Measurements from ENCODE around the gene GNG11. TPM values are rescaled to one million over a fixed set of nuclear protein-coding genes. Genes with fewer than 3 reads are reported as not detected.

The GNG11 gene
- 49.2 and 74.1 TPM in 2 replicates for total RNA-seq

GRCh38 chr7:93921607-93922566 is at the start of gene GNG11:
TSS of gene GNG11 (plus strand) at chr7:93921735. CDS start at chr7:93922138, 403 bp downstream.

DNA sequence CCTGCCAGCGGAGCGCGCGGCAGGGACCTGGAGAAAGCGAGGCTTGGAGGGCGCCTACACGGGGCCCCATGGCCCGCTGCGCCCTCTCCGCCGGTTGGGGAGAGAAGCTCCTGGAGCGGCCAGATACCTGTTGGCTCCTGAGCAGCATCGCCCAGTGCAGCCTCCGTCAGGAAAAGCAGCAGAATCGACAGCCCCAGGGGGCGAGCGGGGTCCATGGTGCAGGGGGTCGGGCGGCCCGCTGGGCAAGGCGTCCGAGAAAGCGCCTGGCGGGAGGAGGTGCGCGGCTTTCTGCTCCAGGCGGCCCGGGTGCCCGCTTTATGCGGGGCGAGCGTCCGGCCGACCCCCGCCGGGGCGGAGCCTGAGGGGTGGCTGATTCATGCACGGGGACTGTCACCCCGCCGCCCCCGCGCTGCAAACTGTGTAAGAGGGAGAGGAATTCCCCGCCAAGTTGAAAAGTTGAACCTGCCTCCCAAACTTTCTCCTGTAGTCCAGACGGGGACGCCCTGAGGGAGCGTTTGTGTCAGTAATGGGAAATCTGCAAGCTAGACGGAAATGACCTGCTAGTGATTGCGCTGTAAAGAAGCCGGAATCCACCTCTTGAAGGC is 31.0 kb upstream of the GNG11 start, which contains the start of gene TFPI2:
TFPI2 (minus strand) TSS at position 290 of the 605 bp plus-strand sequence; CDS start at position 215, 75 bp downstream.

DNA sequence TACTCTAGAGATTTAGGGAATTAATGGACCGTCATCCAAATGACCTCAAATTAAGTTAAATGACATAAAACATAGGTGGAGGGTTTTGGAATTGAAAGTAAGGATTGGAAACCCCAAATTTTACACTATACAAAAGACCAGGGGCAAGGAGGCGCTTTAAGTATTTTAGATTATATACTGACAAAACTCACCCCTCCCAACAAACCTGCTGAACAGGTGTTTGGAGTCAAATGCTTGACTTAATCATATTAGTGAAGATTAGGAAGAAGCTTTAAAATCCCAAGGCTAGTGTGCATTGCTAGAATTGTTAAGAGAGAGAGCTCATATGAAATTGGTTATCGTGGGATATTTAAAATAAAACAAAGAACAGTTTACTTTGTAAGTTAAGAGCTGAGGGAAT is 15.3 kb upstream of the GNG11 start, which contains the start of gene GNGT1:
GNGT1 (plus strand) TSS at position 301 of the 400 bp plus-strand sequence. CDS start 180 bp downstream, outside the sequence.

Small RNA genes lying within 50 kb of the gene (small RNA-seq; reads per million reads assigned to genes)
- gene AC002076.2, result not detected

Other genes with a start within 250 kb of the GNG11 start
- gene TFPI2, start 31.0 kb upstream of the GNG11 start, total RNA-seq, result 53.3 and 369 TPM in 2 replicates
- not detected in 2 replicates for gene GNGT1, start 15.2 kb upstream of the GNG11 start, total RNA-seq
- 18.7 and 25.2 TPM in 2 replicates for gene BET1, start 82.6 kb downstream of the GNG11 start, total RNA-seq

Measured in subcutaneous preadipocyte (primary cell).